K562 (cell line): ENCODE results near the gene IPO7. TPM values are rescaled to one million over a fixed set of nuclear protein-coding genes. Genes with fewer than 3 reads are reported as not detected.
A peak's percentile ranks its signal among the peaks of the same experiment; 100 is the strongest.

Experiments used
- ARNT ChIP-seq, 2 experiments: fragments of 450-650 bp; IDR thresholded peaks; 2 replicates each; pipeline ENCODE4 v1.6.1; 2016; ENCODE audit warnings: mild to moderate bottlenecking in 1 of 2
- BACH1 ChIP-seq: fragments of 200-800 bp; sonication (Bioruptor generic); IDR thresholded peaks from 2 replicates; pipeline ENCODE4 v1.6.1; 2016; ENCODE audit warnings: missing genetic modification characterization, missing compliant biosample characterization
- BRF1 ChIP-seq: IDR thresholded peaks from 3 replicates; pipeline ENCODE4 v1.6.1; 2011; ENCODE audit warnings: borderline replicate concordance, mild to moderate bottlenecking; ENCODE audit not compliant: insufficient read length; ENCODE audit errors: extremely low read depth
- CBX1 ChIP-seq: sonication (generic); IDR thresholded peaks from 2 replicates; pipeline ENCODE4 v1.6.1; 2016; ENCODE audit warnings: antibody characterized with exemption, low read depth, mild to moderate bottlenecking
- CHD1 ChIP-seq: fragments of 200-600 bp; sonication (generic); IDR thresholded peaks from one replicate; pipeline ENCODE4 v1.6.1; 2012; ENCODE audit warnings: mild to moderate bottlenecking, moderate library complexity, low read length, inconsistent platforms
- ELF1 ChIP-seq: fragments of 200-800 bp; sonication (Bioruptor generic); IDR thresholded peaks from 2 replicates; pipeline ENCODE4 v1.6.1; 2016; ENCODE audit warnings: missing genetic modification characterization, missing compliant biosample characterization
- FOXM1 ChIP-seq, 2 experiments: fragments of 450-650 bp in 1 of 2; sonication (generic) in 1 of 2; formaldehyde crosslinking in 1 of 2; IDR thresholded peaks; 2 replicates each; pipeline versions ENCODE4 v1.6.1 to v1.9.0; 2017 to 2022; ENCODE audit warnings: low read depth in 2 of 2, mild to moderate bottlenecking in 2 of 2, missing genetic modification reagents in 1 of 2, moderate library complexity in 1 of 2
- FOXP1 ChIP-seq: sonication (generic); formaldehyde crosslinking; IDR thresholded peaks from 2 replicates; pipeline ENCODE4 v1.8.0; 2022; ENCODE audit warnings: mild to moderate bottlenecking, missing genetic modification reagents
- HDAC2 ChIP-seq: fragments of 450-650 bp; IDR thresholded peaks from 2 replicates; pipeline ENCODE4 v1.6.1; 2016; ENCODE audit warnings: mild to moderate bottlenecking
- HDAC6 ChIP-seq: IDR thresholded peaks from 2 replicates; pipeline ENCODE4 v1.6.1; 2012; ENCODE audit warnings: low read depth, mild to moderate bottlenecking, control low read depth, inconsistent platforms, low read length, moderate library complexity
- HSF4 ChIP-seq: fragments of 250-450 bp; sonication (Bioruptor Pico); IDR thresholded peaks from 2 replicates; pipeline ENCODE4 v2.1.2; 2022; ENCODE audit warnings: mild to moderate bottlenecking, moderate library complexity, borderline replicate concordance
- MCM5 ChIP-seq: fragments of 450-650 bp; IDR thresholded peaks from 2 replicates; pipeline ENCODE4 v1.6.1; 2016; ENCODE audit warnings: low read depth
- NFRKB ChIP-seq: fragments of 450-650 bp; IDR thresholded peaks from 2 replicates; pipeline ENCODE4 v1.6.1; 2016; ENCODE audit warnings: low read depth
- NR1H2 ChIP-seq: sonication (generic); formaldehyde crosslinking; IDR thresholded peaks from 2 replicates; pipeline ENCODE4 v1.4.0; 2020; ENCODE audit warnings: mild to moderate bottlenecking, missing genetic modification reagents
- POLR2A ChIP-seq: fragments of 450-650 bp; conservative IDR thresholded peaks from 2 replicates; pipeline ENCODE4 v1.6.1; 2016
- SMARCC2 ChIP-seq: fragments of 450-650 bp; IDR thresholded peaks from 2 replicates; pipeline ENCODE4 v1.6.1; 2017; ENCODE audit warnings: antibody characterized with exemption, moderate library complexity, mild to moderate bottlenecking, low read depth
- SP2 ChIP-seq: IDR thresholded peaks from 2 replicates; pipeline ENCODE4 v1.6.1; 2011; ENCODE audit warnings: mild to moderate bottlenecking, low read depth, low read length, moderate library complexity; ENCODE audit not compliant: poor library complexity, severe bottlenecking; ENCODE audit errors: extremely low read depth
- TGIF2 ChIP-seq: sonication (generic); formaldehyde crosslinking; IDR thresholded peaks from 2 replicates; pipeline ENCODE4 v1.8.1; 2022; ENCODE audit warnings: mild to moderate bottlenecking, missing genetic modification reagents, moderate library complexity
- TRIM28 ChIP-seq: fragments of 450-650 bp; IDR thresholded peaks from 2 replicates; pipeline ENCODE4 v1.6.1; 2017
- ZBTB17 ChIP-seq: fragments of 450-650 bp; formaldehyde crosslinking; IDR thresholded peaks from 2 replicates; pipeline ENCODE4 v1.4.0; 2020; ENCODE audit warnings: mild to moderate bottlenecking
- ZKSCAN8 ChIP-seq: fragments of 200-800 bp; sonication (Bioruptor generic); IDR thresholded peaks from 2 replicates; pipeline ENCODE4 v1.6.1; 2016; ENCODE audit warnings: missing genetic modification characterization, missing compliant biosample characterization
- ZNF134 ChIP-seq: fragments of 250-450 bp; sonication (Bioruptor Pico); conservative IDR thresholded peaks from 2 replicates; pipeline ENCODE4 v1.4.0; 2020
- ZNF41 ChIP-seq: fragments of 250-450 bp; sonication (Bioruptor Pico); conservative IDR thresholded peaks from 2 replicates; pipeline ENCODE4 v1.4.0; 2020; ENCODE audit warnings: mild to moderate bottlenecking
- ZNF740 ChIP-seq, 3 experiments: fragments of 200-800 bp in 1 of 3; sonication (Bioruptor generic) in 1 of 3; sonication (generic) in 1 of 3; formaldehyde crosslinking in 1 of 3; IDR thresholded peaks; 2 replicates each; pipeline versions ENCODE4 v1.6.1 to v1.8.0; 2016 to 2022; ENCODE audit warnings: mild to moderate bottlenecking in 2 of 3, missing compliant biosample characterization in 2 of 3, missing genetic modification characterization in 2 of 3, missing genetic modification reagents in 1 of 3
- polyA plus RNA-seq, 8 experiments: library from polyadenylated mRNA; depleted of rRNA in 4 of 8; stranded (reverse) in 5 of 8; unstranded in 3 of 8; fragments of >200 nt; fragmentation: Nextera tagmentation in 2 of 8; fragmentation: Illumina TruSeq in 1 of 8; extraction: Ambion mirVana in 2 of 8; extraction: Trizol in 1 of 8; gene quantifications; 2 replicates each; pipeline versions ENCODE4 v1.2.1 to v1.2.3, GENCODE V29; 2011 to 2014; ENCODE audit warnings: inconsistent platforms in 1 of 8, missing spikeins in 1 of 8
- total RNA-seq, 7 experiments: library from RNA; depleted of rRNA in 6 of 7; stranded (reverse); fragments of >200 nt in 6 of 7; fragmentation: Illumina TruSeq in 2 of 7; extraction: Trizol in 2 of 7; gene quantifications; 2 replicates each; pipeline versions ENCODE4 v1.2.1 to v1.2.3, GENCODE V29; 2011 to 2021; ENCODE audit warnings: low replicate concordance in 1 of 7
- TF ChIP-seq, protein P1 (sequence below): fragments of 250-450 bp; sonication (Bioruptor Pico); IDR thresholded peaks from 2 replicates; pipeline ENCODE4 v1.4.0; 2020; ENCODE audit warnings: mild to moderate bottlenecking
- TF ChIP-seq, protein P2 (sequence below): fragments of 450-650 bp; formaldehyde crosslinking; IDR thresholded peaks from 2 replicates; pipeline ENCODE4 v1.4.0; 2020; ENCODE audit warnings: mild to moderate bottlenecking, moderate library complexity

IPO7 gene
- total and polyA plus RNA-seq, 9 of the 15 experiments (the other 6 are each of a cell fraction or from before 2014, with no cell fraction given): 23.6 to 138 (median 110) TPM

- TF ChIP-seq, protein P1, sequence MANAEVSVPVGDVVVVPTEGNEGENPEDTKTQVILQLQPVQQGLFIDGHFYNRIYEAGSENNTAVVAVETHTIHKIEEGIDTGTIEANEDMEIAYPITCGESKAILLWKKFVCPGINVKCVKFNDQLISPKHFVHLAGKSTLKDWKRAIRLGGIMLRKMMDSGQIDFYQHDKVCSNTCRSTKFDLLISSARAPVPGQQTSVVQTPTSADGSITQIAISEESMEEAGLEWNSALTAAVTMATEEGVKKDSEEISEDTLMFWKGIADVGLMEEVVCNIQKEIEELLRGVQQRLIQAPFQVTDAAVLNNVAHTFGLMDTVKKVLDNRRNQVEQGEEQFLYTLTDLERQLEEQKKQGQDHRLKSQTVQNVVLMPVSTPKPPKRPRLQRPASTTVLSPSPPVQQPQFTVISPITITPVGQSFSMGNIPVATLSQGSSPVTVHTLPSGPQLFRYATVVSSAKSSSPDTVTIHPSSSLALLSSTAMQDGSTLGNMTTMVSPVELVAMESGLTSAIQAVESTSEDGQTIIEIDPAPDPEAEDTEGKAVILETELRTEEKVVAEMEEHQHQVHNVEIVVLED: 0 out of 2 replicates have a peak, but pooled peaks have one; percentile 10
- TF ChIP-seq SP2: peak; percentile 77
- no peak for TF ChIP-seq BRF1
- no peak for TF ChIP-seq MCM5
- TF ChIP-seq POLR2A: peak; percentile 89
- TF ChIP-seq FOXP1 (CRISPR knock-in tag): no peak
- no peak for TF ChIP-seq HSF4
- TF ChIP-seq, protein P2, sequence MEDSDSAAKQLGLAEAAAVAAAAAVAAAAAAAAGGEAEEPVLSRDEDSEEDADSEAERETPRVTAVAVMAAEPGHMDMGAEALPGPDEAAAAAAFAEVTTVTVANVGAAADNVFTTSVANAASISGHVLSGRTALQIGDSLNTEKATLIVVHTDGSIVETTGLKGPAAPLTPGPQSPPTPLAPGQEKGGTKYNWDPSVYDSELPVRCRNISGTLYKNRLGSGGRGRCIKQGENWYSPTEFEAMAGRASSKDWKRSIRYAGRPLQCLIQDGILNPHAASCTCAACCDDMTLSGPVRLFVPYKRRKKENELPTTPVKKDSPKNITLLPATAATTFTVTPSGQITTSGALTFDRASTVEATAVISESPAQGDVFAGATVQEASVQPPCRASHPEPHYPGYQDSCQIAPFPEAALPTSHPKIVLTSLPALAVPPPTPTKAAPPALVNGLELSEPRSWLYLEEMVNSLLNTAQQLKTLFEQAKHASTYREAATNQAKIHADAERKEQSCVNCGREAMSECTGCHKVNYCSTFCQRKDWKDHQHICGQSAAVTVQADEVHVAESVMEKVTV (CRISPR knock-in tag): no peak
- TF ChIP-seq CHD1: peak; percentile 99
- TF ChIP-seq ZNF740 (CRISPR knock-in tag; IDR thresholded peaks at IDR 0.05): no peak
- no peak for TF ChIP-seq ZNF740 (tag; IDR thresholded peaks at IDR 0.05)
- TF ChIP-seq BACH1 (tag): no peak
- TF ChIP-seq ZNF41 (CRISPR knock-in tag): 0 out of 2 replicates have a peak, but pooled peaks have one; percentile 16
- TF ChIP-seq HDAC6: no peak
- TF ChIP-seq SMARCC2: no peak
- peak; percentile 90 for TF ChIP-seq ELF1 (tag)
- TF ChIP-seq FOXM1 (IDR thresholded peaks at IDR 0.05; ENCODE audit: low read depth): peak; percentile 77
- no peak for TF ChIP-seq FOXM1 (CRISPR knock-in tag; IDR thresholded peaks at IDR 0.05; ENCODE audit: low read depth)
- TF ChIP-seq HDAC2: no peak
- peak in 1 of 2 experiments; percentile 80; a peak in 2 of 4 replicates for TF ChIP-seq ARNT (IDR thresholded peaks at IDR 0.05)
- TF ChIP-seq TGIF2 (CRISPR knock-in tag): no peak
- TF ChIP-seq CBX1: 0 out of 2 replicates have a peak, but pooled peaks have one; percentile 21
- TF ChIP-seq TRIM28: 0 out of 2 replicates have a peak, but pooled peaks have one; percentile 21
- TF ChIP-seq NR1H2 (CRISPR knock-in tag): no peak
- TF ChIP-seq ZBTB17 (CRISPR knock-in tag): peak; percentile 69; the same call in 1 of the 2 replicates
- TF ChIP-seq NFRKB: peak; percentile 100
- TF ChIP-seq ZKSCAN8 (CRISPR knock-in tag): no peak
- TF ChIP-seq ZNF134 (CRISPR knock-in tag): no peak
These were observed 76.0 kb downstream of the IPO7 start, which contains the start of gene ZNF143 (continued) for GRCh38 chr11:9460322-9461062.
